HEK293 (cell line): ENCODE data around the gene AGO1.
A peak's percentile ranks its signal among the peaks of the same experiment; 100 is the strongest.

Experiments
- YY1 ChIP-seq: fragments of 450-650 bp; formaldehyde crosslinking; IDR thresholded peaks from 2 replicates; pipeline ENCODE4 v1.5.1; 2018; ENCODE audit warnings: missing biosample characterization, missing genetic modification characterization
- ZBTB8A ChIP-seq: fragments of 450-650 bp; formaldehyde crosslinking; IDR thresholded peaks from 2 replicates; pipeline ENCODE4 v1.5.1; 2016; ENCODE audit warnings: missing biosample characterization, missing genetic modification characterization
- ZFP37 ChIP-seq: fragments of 450-650 bp; formaldehyde crosslinking; IDR thresholded peaks from 2 replicates; pipeline ENCODE4 v1.5.1; 2016; ENCODE audit warnings: missing biosample characterization, missing genetic modification characterization
- ZNF10 ChIP-seq: fragments of 450-650 bp; formaldehyde crosslinking; IDR thresholded peaks from 2 replicates; pipeline ENCODE4 v1.5.1; 2017; ENCODE audit warnings: missing biosample characterization, missing genetic modification characterization
- ZNF121 ChIP-seq: fragments of 450-650 bp; formaldehyde crosslinking; IDR thresholded peaks from 2 replicates; pipeline ENCODE4 v1.5.1; 2016; ENCODE audit warnings: missing biosample characterization, missing genetic modification characterization
- ZNF146 ChIP-seq: fragments of 450-650 bp; formaldehyde crosslinking; IDR thresholded peaks from 2 replicates; pipeline ENCODE4 v1.5.1; 2016; ENCODE audit warnings: missing biosample characterization, missing genetic modification characterization
- ZNF174 ChIP-seq: fragments of 450-650 bp; formaldehyde crosslinking; IDR thresholded peaks from 2 replicates; pipeline ENCODE4 v1.5.0; 2017; ENCODE audit warnings: missing biosample characterization, mild to moderate bottlenecking, missing genetic modification characterization
- ZNF175 ChIP-seq: fragments of 450-650 bp; formaldehyde crosslinking; IDR thresholded peaks from 2 replicates; pipeline ENCODE4 v1.5.1; 2016; ENCODE audit warnings: missing biosample characterization, missing genetic modification characterization
- ZNF202 ChIP-seq: fragments of 450-650 bp; formaldehyde crosslinking; IDR thresholded peaks from 2 replicates; pipeline ENCODE4 v1.5.1; 2016; ENCODE audit warnings: missing biosample characterization, missing genetic modification characterization, borderline replicate concordance
- ZNF354C ChIP-seq: fragments of 450-650 bp; formaldehyde crosslinking; IDR thresholded peaks from 2 replicates; pipeline ENCODE4 v1.5.1; 2016; ENCODE audit warnings: missing biosample characterization, missing genetic modification characterization, low read depth, borderline replicate concordance
- ZNF394 ChIP-seq: fragments of 450-650 bp; formaldehyde crosslinking; IDR thresholded peaks from 2 replicates; pipeline ENCODE4 v1.5.1; 2016; ENCODE audit warnings: missing biosample characterization, missing genetic modification characterization, mild to moderate bottlenecking, moderate library complexity, borderline replicate concordance
- ZNF654 ChIP-seq: fragments of 450-650 bp; formaldehyde crosslinking; IDR thresholded peaks from 2 replicates; pipeline ENCODE4 v1.5.1; 2016; ENCODE audit warnings: low read depth, missing biosample characterization, missing genetic modification characterization
- ZNF747 ChIP-seq: fragments of 450-650 bp; formaldehyde crosslinking; IDR thresholded peaks from 2 replicates; pipeline ENCODE4 v1.5.1; 2016; ENCODE audit warnings: missing biosample characterization, missing genetic modification characterization
- ZNF76 ChIP-seq: fragments of 450-650 bp; formaldehyde crosslinking; IDR thresholded peaks from 2 replicates; pipeline ENCODE4; 2016; ENCODE audit warnings: low read depth, missing biosample characterization, missing genetic modification characterization, borderline replicate concordance
- ZNF792 ChIP-seq: fragments of 450-650 bp; formaldehyde crosslinking; IDR thresholded peaks from 2 replicates; pipeline ENCODE4 v1.5.1; 2016; ENCODE audit warnings: missing biosample characterization, missing genetic modification characterization
- ZNF830 ChIP-seq: fragments of 450-650 bp; IDR thresholded peaks from 2 replicates; pipeline ENCODE4 v1.5.0; 2018; ENCODE audit warnings: missing biosample characterization, missing genetic modification characterization, low read depth, mild to moderate bottlenecking, moderate library complexity
- TF ChIP-seq, protein P1 (sequence below): fragments of 450-650 bp; formaldehyde crosslinking; IDR thresholded peaks from 2 replicates; pipeline ENCODE4 v1.5.1; 2016; ENCODE audit warnings: missing biosample characterization, missing genetic modification characterization, borderline replicate concordance
- TF ChIP-seq, protein P2 (sequence below): fragments of 450-650 bp; formaldehyde crosslinking; IDR thresholded peaks from 2 replicates; pipeline ENCODE4 v1.5.1; 2016; ENCODE audit warnings: missing biosample characterization, missing genetic modification characterization
- TF ChIP-seq, protein P3 (sequence below): IDR thresholded peaks from 2 replicates; pipeline ENCODE4 v1.6.1; 2011; ENCODE audit warnings: mild to moderate bottlenecking, low read depth, low read length, borderline replicate concordance
- TF ChIP-seq, protein P4 (sequence below): fragments of 450-650 bp; formaldehyde crosslinking; IDR thresholded peaks from 2 replicates; pipeline ENCODE4 v1.5.1; 2017; ENCODE audit warnings: missing biosample characterization, missing genetic modification characterization
- TF ChIP-seq, protein P5 (sequence below): fragments of 450-650 bp; formaldehyde crosslinking; IDR thresholded peaks from 2 replicates; pipeline ENCODE4 v1.5.1; 2016; ENCODE audit warnings: missing biosample characterization, missing genetic modification characterization, low read depth
- TF ChIP-seq, protein P6 (sequence below): fragments of 450-650 bp; formaldehyde crosslinking; IDR thresholded peaks from 2 replicates; pipeline ENCODE4 v1.5.1; 2017; ENCODE audit warnings: missing biosample characterization, missing genetic modification characterization
- TF ChIP-seq, protein P7 (sequence below): fragments of 450-650 bp; formaldehyde crosslinking; IDR thresholded peaks from 2 replicates; pipeline ENCODE4 v1.5.1; 2016; ENCODE audit warnings: missing biosample characterization, missing genetic modification characterization

AGO1 gene

DNA sequence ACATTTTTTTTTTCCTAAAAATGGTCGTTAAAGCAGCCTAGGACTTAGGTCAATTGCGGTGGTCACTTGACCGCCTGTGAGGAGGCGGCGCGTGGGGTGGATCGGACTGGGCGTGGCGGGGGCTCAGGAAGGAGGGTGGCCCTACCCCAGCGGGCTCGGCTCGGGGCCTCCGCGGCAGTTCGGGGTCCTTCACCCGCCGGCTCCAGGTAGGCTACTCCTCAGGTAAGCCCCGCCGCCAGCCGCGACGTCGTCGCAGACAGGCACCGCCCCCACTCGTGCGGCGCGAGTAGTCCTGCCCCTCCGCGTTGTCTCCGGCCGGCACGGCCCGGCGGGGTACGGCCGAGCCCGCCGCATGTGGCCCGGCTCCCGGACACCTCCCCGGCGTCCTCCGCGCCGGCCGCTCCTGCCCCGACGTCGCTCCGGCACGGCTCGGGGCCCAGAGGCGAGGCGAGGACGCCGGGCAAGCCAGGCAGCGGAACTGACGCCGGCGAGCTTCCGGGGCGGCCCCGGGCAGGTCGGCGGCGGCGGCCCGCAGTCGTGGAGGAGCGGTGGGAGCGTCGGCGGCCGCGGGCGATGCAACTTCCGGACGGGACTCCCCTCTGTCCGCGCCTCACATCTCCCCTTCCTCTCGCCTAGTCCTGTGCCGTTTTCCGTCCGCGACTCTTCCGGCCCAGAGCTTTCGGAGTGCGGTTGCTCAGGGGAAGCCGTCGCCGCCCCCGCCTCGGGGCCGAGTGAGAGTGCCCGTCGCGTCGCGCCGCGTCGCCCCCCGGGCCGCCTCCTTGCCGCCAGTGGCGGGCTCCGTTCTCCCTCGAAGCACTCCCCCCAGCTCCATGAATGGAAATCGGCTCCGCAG is 47.8 kb downstream of the AGO1 start, which contains the start of gene AGO3 (continued):
- TF ChIP-seq, protein P1, sequence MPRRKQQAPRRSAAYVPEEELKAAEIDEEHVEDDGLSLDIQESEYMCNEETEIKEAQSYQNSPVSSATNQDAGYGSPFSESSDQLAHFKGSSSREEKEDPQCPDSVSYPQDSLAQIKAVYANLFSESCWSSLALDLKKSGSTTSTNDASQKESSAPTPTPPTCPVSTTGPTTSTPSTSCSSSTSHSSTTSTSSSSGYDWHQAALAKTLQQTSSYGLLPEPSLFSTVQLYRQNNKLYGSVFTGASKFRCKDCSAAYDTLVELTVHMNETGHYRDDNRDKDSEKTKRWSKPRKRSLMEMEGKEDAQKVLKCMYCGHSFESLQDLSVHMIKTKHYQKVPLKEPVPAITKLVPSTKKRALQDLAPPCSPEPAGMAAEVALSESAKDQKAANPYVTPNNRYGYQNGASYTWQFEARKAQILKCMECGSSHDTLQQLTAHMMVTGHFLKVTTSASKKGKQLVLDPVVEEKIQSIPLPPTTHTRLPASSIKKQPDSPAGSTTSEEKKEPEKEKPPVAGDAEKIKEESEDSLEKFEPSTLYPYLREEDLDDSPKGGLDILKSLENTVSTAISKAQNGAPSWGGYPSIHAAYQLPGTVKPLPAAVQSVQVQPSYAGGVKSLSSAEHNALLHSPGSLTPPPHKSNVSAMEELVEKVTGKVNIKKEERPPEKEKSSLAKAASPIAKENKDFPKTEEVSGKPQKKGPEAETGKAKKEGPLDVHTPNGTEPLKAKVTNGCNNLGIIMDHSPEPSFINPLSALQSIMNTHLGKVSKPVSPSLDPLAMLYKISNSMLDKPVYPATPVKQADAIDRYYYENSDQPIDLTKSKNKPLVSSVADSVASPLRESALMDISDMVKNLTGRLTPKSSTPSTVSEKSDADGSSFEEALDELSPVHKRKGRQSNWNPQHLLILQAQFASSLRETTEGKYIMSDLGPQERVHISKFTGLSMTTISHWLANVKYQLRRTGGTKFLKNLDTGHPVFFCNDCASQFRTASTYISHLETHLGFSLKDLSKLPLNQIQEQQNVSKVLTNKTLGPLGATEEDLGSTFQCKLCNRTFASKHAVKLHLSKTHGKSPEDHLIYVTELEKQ (tag by site-specific recombination) = peak; percentile 5; the same call in 1 of the 2 replicates
- TF ChIP-seq ZNF76 (peak; percentile 26; the same call in 1 of the 2 replicates), ZFP37 (no peak), ZNF354C (tag by site-specific recombination) (no peak), ZNF394 (no peak; the same call in 1 of the 2 replicates), ZNF747 (tag by site-specific recombination) (no peak), ZNF202 (tag by site-specific recombination) (no peak), ZBTB8A (tag by site-specific recombination) (peak; percentile 86), ZNF10 (tag by site-specific recombination) (no peak), ZNF830 (tag by site-specific recombination) (no peak), ZNF792 (peak; percentile 60; the same call in 1 of the 2 replicates), YY1 (tag by site-specific recombination) (peak; percentile 13; the same call in 1 of the 2 replicates), ZNF175 (tag by site-specific recombination) (no peak), ZNF654 (tag by site-specific recombination) (no peak), ZNF121 (tag by site-specific recombination) (no peak), ZNF146 (tag by site-specific recombination) (peak; percentile 3; the same call in 1 of the 2 replicates), ZNF174 (no peak)
- TF ChIP-seq, protein P2, sequence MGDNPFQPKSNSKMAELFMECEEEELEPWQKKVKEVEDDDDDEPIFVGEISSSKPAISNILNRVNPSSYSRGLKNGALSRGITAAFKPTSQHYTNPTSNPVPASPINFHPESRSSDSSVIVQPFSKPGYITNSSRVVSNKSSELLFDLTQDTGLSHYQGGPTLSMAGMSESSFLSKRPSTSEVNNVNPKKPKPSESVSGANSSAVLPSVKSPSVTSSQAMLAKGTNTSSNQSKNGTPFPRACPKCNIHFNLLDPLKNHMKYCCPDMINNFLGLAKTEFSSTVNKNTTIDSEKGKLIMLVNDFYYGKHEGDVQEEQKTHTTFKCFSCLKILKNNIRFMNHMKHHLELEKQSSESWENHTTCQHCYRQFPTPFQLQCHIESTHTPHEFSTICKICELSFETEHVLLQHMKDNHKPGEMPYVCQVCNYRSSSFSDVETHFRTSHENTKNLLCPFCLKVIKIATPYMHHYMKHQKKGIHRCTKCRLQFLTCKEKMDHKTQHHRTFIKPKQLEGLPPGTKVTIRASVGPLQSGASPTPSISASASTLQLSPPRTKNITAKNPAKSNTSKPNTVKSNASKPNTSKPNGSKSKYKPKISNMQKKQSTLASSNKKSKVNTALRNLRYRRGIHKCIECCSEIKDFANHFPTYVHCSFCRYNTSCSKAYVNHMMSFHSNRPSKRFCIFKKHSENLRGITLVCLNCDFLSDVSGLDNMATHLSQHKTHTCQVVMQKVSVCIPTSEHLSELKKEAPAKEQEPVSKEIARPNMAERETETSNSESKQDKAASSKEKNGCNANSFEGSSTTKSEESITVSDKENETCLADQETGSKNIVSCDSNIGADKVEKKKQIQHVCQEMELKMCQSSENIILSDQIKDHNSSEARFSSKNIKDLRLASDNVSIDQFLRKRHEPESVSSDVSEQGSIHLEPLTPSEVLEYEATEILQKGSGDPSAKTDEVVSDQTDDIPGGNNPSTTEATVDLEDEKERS (tag by site-specific recombination) = no peak
- TF ChIP-seq, protein P3, sequence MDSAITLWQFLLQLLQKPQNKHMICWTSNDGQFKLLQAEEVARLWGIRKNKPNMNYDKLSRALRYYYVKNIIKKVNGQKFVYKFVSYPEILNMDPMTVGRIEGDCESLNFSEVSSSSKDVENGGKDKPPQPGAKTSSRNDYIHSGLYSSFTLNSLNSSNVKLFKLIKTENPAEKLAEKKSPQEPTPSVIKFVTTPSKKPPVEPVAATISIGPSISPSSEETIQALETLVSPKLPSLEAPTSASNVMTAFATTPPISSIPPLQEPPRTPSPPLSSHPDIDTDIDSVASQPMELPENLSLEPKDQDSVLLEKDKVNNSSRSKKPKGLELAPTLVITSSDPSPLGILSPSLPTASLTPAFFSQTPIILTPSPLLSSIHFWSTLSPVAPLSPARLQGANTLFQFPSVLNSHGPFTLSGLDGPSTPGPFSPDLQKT = peak; percentile 35; the same call in 1 of the 2 replicates
- TF ChIP-seq, protein P4, sequence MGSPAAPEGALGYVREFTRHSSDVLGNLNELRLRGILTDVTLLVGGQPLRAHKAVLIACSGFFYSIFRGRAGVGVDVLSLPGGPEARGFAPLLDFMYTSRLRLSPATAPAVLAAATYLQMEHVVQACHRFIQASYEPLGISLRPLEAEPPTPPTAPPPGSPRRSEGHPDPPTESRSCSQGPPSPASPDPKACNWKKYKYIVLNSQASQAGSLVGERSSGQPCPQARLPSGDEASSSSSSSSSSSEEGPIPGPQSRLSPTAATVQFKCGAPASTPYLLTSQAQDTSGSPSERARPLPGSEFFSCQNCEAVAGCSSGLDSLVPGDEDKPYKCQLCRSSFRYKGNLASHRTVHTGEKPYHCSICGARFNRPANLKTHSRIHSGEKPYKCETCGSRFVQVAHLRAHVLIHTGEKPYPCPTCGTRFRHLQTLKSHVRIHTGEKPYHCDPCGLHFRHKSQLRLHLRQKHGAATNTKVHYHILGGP = no peak
- TF ChIP-seq, protein P5, sequence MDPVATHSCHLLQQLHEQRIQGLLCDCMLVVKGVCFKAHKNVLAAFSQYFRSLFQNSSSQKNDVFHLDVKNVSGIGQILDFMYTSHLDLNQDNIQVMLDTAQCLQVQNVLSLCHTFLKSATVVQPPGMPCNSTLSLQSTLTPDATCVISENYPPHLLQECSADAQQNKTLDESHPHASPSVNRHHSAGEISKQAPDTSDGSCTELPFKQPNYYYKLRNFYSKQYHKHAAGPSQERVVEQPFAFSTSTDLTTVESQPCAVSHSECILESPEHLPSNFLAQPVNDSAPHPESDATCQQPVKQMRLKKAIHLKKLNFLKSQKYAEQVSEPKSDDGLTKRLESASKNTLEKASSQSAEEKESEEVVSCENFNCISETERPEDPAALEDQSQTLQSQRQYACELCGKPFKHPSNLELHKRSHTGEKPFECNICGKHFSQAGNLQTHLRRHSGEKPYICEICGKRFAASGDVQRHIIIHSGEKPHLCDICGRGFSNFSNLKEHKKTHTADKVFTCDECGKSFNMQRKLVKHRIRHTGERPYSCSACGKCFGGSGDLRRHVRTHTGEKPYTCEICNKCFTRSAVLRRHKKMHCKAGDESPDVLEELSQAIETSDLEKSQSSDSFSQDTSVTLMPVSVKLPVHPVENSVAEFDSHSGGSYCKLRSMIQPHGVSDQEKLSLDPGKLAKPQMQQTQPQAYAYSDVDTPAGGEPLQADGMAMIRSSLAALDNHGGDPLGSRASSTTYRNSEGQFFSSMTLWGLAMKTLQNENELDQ = no peak
- TF ChIP-seq, protein P6, sequence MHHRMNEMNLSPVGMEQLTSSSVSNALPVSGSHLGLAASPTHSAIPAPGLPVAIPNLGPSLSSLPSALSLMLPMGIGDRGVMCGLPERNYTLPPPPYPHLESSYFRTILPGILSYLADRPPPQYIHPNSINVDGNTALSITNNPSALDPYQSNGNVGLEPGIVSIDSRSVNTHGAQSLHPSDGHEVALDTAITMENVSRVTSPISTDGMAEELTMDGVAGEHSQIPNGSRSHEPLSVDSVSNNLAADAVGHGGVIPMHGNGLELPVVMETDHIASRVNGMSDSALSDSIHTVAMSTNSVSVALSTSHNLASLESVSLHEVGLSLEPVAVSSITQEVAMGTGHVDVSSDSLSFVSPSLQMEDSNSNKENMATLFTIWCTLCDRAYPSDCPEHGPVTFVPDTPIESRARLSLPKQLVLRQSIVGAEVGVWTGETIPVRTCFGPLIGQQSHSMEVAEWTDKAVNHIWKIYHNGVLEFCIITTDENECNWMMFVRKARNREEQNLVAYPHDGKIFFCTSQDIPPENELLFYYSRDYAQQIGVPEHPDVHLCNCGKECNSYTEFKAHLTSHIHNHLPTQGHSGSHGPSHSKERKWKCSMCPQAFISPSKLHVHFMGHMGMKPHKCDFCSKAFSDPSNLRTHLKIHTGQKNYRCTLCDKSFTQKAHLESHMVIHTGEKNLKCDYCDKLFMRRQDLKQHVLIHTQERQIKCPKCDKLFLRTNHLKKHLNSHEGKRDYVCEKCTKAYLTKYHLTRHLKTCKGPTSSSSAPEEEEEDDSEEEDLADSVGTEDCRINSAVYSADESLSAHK (tag by site-specific recombination) = no peak
- TF ChIP-seq, protein P7, sequence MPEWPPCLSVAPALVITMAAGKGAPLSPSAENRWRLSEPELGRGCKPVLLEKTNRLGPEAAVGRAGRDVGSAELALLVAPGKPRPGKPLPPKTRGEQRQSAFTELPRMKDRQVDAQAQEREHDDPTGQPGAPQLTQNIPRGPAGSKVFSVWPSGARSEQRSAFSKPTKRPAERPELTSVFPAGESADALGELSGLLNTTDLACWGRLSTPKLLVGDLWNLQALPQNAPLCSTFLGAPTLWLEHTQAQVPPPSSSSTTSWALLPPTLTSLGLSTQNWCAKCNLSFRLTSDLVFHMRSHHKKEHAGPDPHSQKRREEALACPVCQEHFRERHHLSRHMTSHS = no peak
